Hepatocyte (in vitro differentiated cells): Measurements from ENCODE around the gene MEIS2.

Experiments used
- CTCF ChIP-seq: fragments of 200-600 bp; sonication (generic); IDR thresholded peaks from 2 replicates; pipeline ENCODE4 v1.5.1; 2016; ENCODE audit warnings: antibody characterized with exemption, mild to moderate bottlenecking; ENCODE audit not compliant: poor library complexity
- EZH2phosphoT487 ChIP-seq: fragments of 200-600 bp; sonication (generic); IDR thresholded peaks from one replicate; pipeline ENCODE4 v1.6.1; 2018; ENCODE audit warnings: antibody characterized with exemption, mild to moderate bottlenecking, low read depth, moderate library complexity; ENCODE audit not compliant: unreplicated experiment, severe bottlenecking

- TF ChIP-seq CTCF (no peak), EZH2phosphoT487 (no peak)
These were observed 1.7 kb downstream of the MEIS2 start for GRCh38 chr15:37098468-37099318.
